SK-N-MC (cell line): Measurements from ENCODE around the gene CTNNB1.

ENCODE experiments used
- EZH2 ChIP-seq: fragments of 200-600 bp; sonication (generic); IDR thresholded peaks from one replicate; pipeline ENCODE4 v1.6.1; 2017; ENCODE audit warnings: antibody characterized with exemption
- POLR2AphosphoS5 ChIP-seq: IDR thresholded peaks from 2 replicates; pipeline ENCODE4 v1.6.1; 2012; ENCODE audit warnings: mild to moderate bottlenecking, low read depth, low read length, borderline replicate concordance

- TF ChIP-seq POLR2AphosphoS5 (no peak), EZH2 (no peak)
These were observed 43.5 kb upstream of the CTNNB1 start for GRCh38 chr3:41155834-41156233.
